Measurements from ENCODE around the gene KRT8.
"Not testable (repeated sequence)": the region's sequence is repeated elsewhere in the genome, so short reads cannot be mapped to it uniquely, and the experiment has no call there.

Gene KRT8

DNA sequence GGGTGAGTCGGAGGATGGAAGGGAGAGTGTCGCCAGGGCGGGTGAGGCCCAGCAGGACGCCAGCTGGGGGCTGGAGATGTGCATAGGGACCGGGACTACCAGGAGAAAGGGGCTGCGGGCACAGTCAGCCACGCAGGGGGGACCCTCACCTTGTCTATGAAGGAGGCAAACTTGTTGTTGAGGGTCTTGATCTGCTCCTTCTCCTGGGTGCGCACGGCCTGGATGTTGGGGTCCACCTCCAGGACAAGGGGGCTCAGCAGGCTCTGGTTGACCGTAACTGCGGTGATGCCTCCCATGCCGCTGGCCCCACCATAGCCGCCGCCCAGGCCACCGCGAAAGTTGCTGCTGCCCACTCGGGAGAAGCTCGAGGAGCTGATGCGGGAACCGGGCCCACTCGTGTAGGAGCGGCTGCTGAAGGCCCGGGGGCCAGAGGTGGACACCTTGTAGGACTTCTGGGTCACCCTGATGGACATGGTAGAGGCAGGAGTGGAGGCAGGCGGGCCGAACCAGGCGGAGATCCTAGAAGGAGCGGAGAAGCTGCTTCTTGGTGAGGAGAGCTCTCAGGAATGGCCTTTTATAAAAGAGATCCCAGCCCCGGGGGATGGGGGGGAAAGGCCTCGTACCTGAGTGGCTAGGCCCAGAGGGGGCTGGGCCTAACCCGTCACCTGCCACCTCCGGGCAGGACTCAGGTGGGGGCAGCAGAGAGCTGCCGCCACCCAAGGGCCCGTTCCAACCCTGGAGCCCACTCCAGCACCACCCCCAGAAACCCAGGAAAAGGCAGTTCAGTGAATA lies at the start of gene KRT8:
Gene KRT8, minus strand, starts transcription at position 568 of the 792 bp plus-strand sequence. Its CDS starts 95 bp downstream, at position 473.
- not testable (repeated sequence) for DNase-seq

GRCh38 chr12:52953181-52953841 lies 48.4 kb upstream of the KRT8 start:
- DNase-seq, result no peak

DNA sequence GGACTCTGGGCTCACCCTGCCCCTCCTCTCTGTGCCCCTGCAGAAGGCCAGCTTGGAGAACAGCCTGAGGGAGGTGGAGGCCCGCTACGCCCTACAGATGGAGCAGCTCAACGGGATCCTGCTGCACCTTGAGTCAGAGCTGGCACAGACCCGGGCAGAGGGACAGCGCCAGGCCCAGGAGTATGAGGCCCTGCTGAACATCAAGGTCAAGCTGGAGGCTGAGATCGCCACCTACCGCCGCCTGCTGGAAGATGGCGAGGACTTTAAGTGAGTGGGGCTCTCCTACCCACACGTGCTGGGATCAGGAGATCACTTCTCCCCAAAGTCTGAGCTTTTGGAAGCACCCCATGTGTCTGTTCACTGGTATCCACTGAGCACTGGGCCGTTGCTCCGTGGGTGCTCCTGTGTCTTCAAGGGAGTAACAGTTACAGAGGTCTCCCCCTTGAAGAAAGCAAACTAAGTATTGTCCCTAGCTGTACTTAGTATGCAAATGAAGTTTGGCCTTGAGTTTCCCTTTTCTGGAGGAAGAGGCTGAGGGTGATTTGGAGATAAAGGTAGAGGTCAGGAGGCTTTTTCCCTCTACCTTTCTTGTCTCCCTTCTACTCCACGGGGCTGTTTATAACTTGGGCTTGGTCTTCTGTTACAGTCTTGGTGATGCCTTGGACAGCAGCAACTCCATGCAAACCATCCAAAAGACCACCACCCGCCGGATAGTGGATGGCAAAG lies 47.4 kb upstream of the KRT8 start:
- DNase-seq, result peak; percentile 3

- DNase-seq, result no peak
Measured at GRCh38 chr12:52951640-52952039, 46.8 kb upstream of the KRT8 start.

DNA sequence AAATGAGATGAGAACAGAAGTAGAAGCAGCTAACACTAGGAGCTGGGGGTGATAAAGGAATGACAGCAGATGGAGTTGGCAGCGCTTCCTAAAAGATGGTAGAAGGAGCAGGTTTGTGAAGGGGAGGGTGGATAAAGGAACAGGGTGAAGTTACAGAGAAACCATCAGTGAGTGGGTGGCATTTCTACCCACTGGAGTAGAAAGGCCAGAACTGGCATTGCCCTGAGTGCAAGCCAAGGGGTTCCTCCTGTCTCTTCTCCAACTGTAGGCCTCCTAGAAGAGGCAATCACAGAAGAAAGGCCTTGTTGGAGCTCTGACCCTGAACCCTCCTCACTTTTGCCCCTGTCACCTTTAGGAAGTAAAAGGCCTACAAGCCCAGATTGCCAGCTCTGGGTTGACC lies 46.2 kb upstream of the KRT8 start:
- no peak for DNase-seq

GRCh38 chr12:52950553-52950952 lies 45.7 kb upstream of the KRT8 start:
- no peak for DNase-seq

DNA sequence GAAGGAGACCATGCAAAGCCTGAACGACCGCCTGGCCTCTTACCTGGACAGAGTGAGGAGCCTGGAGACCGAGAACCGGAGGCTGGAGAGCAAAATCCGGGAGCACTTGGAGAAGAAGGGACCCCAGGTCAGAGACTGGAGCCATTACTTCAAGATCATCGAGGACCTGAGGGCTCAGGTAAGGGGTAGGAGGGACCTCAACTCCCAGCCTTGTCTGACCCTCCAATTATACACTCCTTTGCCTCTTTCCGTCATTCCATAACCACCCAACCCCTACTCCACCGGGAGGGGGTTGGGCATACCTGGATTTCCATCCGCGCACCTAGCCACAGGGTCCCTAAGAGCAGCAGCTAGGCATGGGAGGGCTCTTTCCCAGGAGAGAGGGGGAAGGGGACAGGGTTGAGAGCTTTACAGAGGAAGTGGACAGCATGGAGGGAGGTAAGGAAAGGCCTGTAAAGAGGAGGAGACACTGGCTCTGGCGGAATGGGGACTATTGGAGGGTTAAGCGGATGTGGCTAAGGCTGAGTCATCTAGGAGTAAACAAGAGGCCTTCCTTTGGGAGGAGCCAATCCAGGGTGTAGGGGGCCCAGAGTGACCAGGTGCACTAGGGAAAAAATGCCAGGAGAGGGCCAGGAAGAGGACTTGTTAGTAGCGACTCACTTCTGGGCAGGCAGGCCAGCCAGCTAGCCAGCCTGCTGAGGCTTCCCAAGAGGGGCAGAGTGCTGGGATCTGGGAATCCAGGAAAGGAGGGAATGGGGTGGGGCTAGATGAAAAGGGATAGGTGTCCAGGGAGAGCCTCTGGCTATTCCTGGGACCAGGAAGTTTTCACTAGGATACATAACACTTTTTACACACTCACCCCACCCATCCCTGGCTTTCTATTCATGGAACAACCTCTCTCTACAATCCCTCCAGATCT lies 44.8 kb upstream of the KRT8 start:
- peak; percentile 51 for DNase-seq

GRCh38 chr12:52947738-52948423 lies 43.0 kb upstream of the KRT8 start:
- no peak for DNase-seq

DNA sequence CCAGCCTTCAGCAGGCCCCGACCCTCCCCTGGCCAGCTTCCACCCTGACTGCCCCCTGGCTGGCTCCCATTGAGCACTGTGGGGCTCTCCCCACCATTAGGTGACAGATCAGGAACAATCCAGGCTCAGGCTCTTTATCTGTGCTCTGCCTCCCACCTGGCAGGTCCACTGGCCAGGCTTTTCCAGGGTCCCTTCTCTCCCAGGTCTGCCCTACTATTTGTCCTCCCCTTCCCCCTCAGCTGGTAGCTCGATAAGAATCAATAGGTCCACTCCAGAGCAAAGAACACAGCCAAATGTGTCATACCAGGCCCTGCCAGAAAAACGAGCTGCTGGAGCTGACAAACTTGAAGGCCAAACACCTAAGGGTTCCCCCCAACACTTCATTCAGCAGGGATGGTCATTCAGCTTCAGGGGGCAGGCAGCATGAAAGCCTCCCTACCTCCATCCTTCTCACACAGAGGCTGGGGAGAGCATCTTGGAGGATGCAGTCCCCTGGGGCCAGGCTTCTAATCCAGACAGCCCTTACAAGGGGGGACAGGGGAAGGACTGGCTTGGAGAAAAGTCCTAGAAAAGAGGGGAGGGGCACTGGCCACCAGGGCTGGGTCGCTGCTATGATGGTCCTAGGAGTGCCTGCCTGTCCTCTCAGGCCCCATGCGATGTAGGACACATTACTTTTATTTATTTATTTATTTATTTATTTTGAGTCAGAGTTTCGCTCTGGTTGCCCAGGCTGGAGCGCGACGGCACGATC lies 42.1 kb upstream of the KRT8 start:
- no peak for DNase-seq

DNA sequence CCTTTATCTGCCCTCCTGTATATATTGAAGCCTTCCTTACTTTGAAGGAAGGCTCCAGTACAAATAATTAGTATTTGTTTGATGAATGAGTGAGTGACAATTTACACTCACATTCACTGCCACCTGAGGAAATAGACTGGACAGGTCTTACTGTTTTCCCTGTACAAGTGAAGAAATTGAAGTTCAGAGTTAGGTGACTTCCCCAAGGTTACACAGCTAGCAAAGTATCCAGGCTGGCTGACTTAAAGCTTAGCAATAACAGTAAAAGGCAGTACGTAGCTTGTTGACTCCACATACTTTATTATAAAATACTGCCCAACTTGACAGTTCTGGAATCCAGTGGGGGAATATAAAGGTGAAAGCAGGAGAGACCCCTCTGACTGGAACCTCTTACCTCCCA lies 41.5 kb upstream of the KRT8 start:
- DNase-seq, result no peak

GRCh38 chr12:52945389-52946232 lies 40.7 kb upstream of the KRT8 start:
- no peak for DNase-seq

- no peak for DNase-seq
Measured at GRCh38 chr12:52944683-52945388, 40.0 kb upstream of the KRT8 start.

DNA sequence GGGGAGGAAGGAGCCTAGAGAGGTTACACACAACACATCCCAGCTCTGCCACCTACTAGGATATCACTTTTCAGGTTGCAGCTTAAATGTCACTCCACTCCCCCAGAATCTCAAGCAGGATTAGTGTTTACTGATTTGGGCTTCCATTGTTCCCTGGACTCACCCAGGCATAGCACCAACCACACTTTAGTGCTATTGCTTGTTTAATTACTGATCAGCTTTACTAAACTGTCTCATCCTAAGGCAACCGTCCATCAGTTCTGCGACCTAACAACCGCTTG lies 38.0 kb upstream of the KRT8 start:
- no peak for DNase-seq

DNA sequence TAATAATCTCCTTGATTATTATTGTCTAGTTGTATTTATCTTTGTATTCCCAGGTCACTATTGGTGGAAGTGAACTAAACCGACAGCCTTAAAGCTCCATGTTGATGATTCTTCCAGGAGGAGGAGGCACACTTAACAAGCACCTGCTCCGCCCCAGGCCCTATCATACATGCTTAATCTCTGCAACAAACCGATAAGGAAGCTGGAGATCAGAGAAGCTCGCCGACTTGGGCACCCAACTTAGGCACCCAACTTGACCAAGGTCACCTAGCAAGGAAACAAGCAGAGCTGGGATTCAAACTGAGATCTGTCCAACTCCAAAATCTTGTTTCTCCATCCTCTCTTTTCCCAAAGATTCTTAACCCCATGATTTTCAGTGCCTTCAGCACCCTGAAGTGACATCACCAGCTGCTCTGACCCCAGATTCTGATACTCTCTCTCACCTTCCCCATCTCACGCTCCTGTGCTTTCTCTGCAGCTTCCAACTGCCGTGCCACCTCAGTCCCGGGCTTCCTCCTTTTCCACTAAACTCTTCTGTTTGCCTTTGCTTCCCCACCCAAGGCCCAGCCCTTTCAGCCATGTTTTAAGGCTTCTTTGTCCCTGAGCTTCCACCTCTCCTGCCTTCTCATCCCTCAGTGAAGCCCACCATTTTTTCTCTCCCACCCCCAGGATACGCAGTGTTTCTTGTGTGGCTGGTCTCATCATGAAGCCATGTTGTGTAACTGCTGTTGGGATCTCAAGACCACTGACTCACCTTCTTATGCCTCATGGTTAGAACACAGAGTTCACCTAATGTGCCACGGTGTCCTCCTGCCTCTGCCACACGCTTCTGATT lies 37.4 kb upstream of the KRT8 start:
- no peak for DNase-seq

DNA sequence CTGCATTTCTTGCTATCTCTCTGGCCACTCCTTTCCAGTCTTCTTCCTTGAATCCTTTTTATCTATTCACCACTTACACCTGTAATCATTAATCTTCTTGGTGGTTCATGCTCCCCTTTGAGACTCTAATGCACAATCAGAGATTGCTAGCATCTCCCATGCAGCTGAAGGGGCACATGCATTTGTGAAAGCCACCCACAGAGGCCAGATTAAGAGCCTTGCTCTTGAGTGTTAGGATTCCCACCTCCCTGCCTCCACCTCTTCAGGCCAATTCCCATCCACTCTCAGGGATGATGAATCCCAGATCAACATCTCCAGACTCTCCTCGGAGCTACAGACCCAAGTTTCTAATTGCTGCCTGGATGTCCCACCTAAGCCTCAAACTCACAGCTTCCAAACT lies 24.7 kb upstream of the KRT8 start:
- DNase-seq, result no peak

- no peak for DNase-seq
Measured at GRCh38 chr12:52927964-52928363, 23.1 kb upstream of the KRT8 start.

GRCh38 chr12:52926596-52927234 lies 21.8 kb upstream of the KRT8 start:
- DNase-seq, result no peak
